Erythroblast (primary cell): Measurements from ENCODE around the gene APRT.
A peak's percentile ranks its signal among the peaks of the same experiment; 100 is the strongest.

Experiments
- DNase-seq, 2 experiments: peaks; one replicate each; lab custom pipeline; 2025; lab: John Stamatoyannopoulos, UW
- GATA1 ChIP-seq: IDR thresholded peaks from 2 replicates; pipeline ENCODE4 v1.6.1; 2011; ENCODE audit warnings: low read depth, mild to moderate bottlenecking, control low read depth, low read length, moderate library complexity
- POLR2A ChIP-seq: IDR thresholded peaks from 2 replicates; pipeline ENCODE4 v1.6.1; 2011; ENCODE audit warnings: mild to moderate bottlenecking, low read length

Gene APRT

GRCh38 chr16:88850531-88851199, 38.9 kb upstream of the APRT start:
- no peak for TF ChIP-seq POLR2A
- TF ChIP-seq GATA1, result no peak
- no peak for DNase-seq

- no peak for DNase-seq
- TF ChIP-seq POLR2A (no peak), GATA1 (no peak)
These were observed 36.8 kb upstream of the APRT start for GRCh38 chr16:88848557-88848956.

- no peak for DNase-seq
- TF ChIP-seq POLR2A (no peak), GATA1 (no peak)
These were observed 35.9 kb upstream of the APRT start for GRCh38 chr16:88847654-88848053.

- no peak for DNase-seq
- no peak for TF ChIP-seq GATA1
- no peak for TF ChIP-seq POLR2A
These were observed 34.4 kb upstream of the APRT start for GRCh38 chr16:88846088-88846487.

- no peak for TF ChIP-seq GATA1
- no peak for TF ChIP-seq POLR2A
These were observed 32.8 kb upstream of the APRT start for GRCh38 chr16:88844419-88845036.

GRCh38 chr16:88843256-88843655, 31.5 kb upstream of the APRT start:
- no peak for TF ChIP-seq POLR2A
- no peak for TF ChIP-seq GATA1
- no peak for DNase-seq

More at GRCh38 chr16:88844419-88845036, 32.8 kb upstream of the APRT start:
- no peak for DNase-seq

GRCh38 chr16:88842806-88843205, 31.1 kb upstream of the APRT start:
- DNase-seq, result no peak
- TF ChIP-seq GATA1 (no peak), POLR2A (no peak)

- no peak for TF ChIP-seq POLR2A
- no peak for TF ChIP-seq GATA1
- DNase-seq, result no peak
These were observed 30.6 kb upstream of the APRT start for GRCh38 chr16:88842308-88842756.

GRCh38 chr16:88841521-88842307, 30.0 kb upstream of the APRT start:
- TF ChIP-seq GATA1 (no peak), POLR2A (no peak)

GRCh38 chr16:88840600-88841215, 29.0 kb upstream of the APRT start:
- no peak for TF ChIP-seq POLR2A
- TF ChIP-seq GATA1, result no peak
- no peak for DNase-seq

More at GRCh38 chr16:88841521-88842307, 30.0 kb upstream of the APRT start:
- no peak for DNase-seq

- TF ChIP-seq POLR2A (no peak), GATA1 (no peak)
- DNase-seq, result no peak
These were observed 28.2 kb upstream of the APRT start for GRCh38 chr16:88839745-88840599.

- TF ChIP-seq POLR2A (no peak), GATA1 (no peak)
- peak; percentile 23 to 45 for DNase-seq
These were observed 27.4 kb upstream of the APRT start for GRCh38 chr16:88839026-88839529.
